K562 (cell line): ENCODE measurements around the gene CDK11B. TPM values are rescaled to one million over a fixed set of nuclear protein-coding genes. Genes with fewer than 3 reads are reported as not detected.

Source experiments
- CBX8 ChIP-seq: fragments of 200-600 bp; sonication (generic); IDR thresholded peaks from 2 replicates; pipeline ENCODE4 v1.6.1; 2012; ENCODE audit warnings: borderline replicate concordance, mixed run types, low read depth, mild to moderate bottlenecking, moderate library complexity, mixed read lengths, low read length, control low read depth, inconsistent platforms; ENCODE audit not compliant: poor library complexity, severe bottlenecking; ENCODE audit errors: extremely low read depth
- CREM ChIP-seq: IDR thresholded peaks from 2 replicates; pipeline ENCODE4 v1.6.1; 2014; ENCODE audit warnings: antibody characterized with exemption, low read depth
- ELF1 ChIP-seq: fragments of 200-800 bp; sonication (Bioruptor generic); IDR thresholded peaks from 2 replicates; pipeline ENCODE4 v1.6.1; 2016; ENCODE audit warnings: missing genetic modification characterization, missing compliant biosample characterization
- ELF4 ChIP-seq: fragments of 450-650 bp; formaldehyde crosslinking; IDR thresholded peaks from 2 replicates; pipeline ENCODE4 v1.4.0; 2022; ENCODE audit warnings: missing genetic modification characterization
- ETS2 ChIP-seq: IDR thresholded peaks from 2 replicates; pipeline ENCODE4 v1.6.1; 2016; ENCODE audit warnings: borderline replicate concordance, missing genetic modification characterization, mild to moderate bottlenecking, moderate library complexity, missing compliant biosample characterization; ENCODE audit not compliant: poor library complexity, severe bottlenecking
- ETV5 ChIP-seq: sonication (generic); formaldehyde crosslinking; IDR thresholded peaks from 2 replicates; pipeline ENCODE4 v1.4.0; 2020; ENCODE audit warnings: low read depth, mild to moderate bottlenecking, missing genetic modification reagents
- MAFK ChIP-seq: IDR thresholded peaks from 2 replicates; pipeline ENCODE4 v1.6.1; 2011; ENCODE audit warnings: low read length, improper control_type of control experiment
- NCOR1 ChIP-seq: fragments of 450-650 bp; IDR thresholded peaks from 2 replicates; pipeline ENCODE4 v1.6.1; 2016; ENCODE audit warnings: mild to moderate bottlenecking, moderate library complexity
- OTX1 ChIP-seq: fragments of 450-650 bp; formaldehyde crosslinking; IDR thresholded peaks from 2 replicates; pipeline ENCODE4 v1.4.0; 2022; ENCODE audit warnings: mild to moderate bottlenecking
- ZC3H4 ChIP-seq: sonication (generic); formaldehyde crosslinking; IDR thresholded peaks from 2 replicates; pipeline ENCODE4 v1.9.0; 2021; ENCODE audit warnings: missing genetic modification reagents, borderline replicate concordance
- ZNF263 ChIP-seq: sonication (generic); formaldehyde crosslinking; IDR thresholded peaks from 2 replicates; pipeline ENCODE4 v1.8.0; 2022; ENCODE audit warnings: mild to moderate bottlenecking, missing genetic modification reagents, borderline replicate concordance
- ZNF354B ChIP-seq: fragments of 250-450 bp; sonication (Bioruptor Pico); IDR thresholded peaks from 2 replicates; pipeline ENCODE4 v1.4.0; 2020
- ZNF79 ChIP-seq: fragments of 250-450 bp; sonication (Bioruptor Pico); IDR thresholded peaks from 2 replicates; pipeline ENCODE4 v1.4.0; 2020; ENCODE audit warnings: low read depth, mild to moderate bottlenecking, moderate library complexity
- polyA plus RNA-seq, 8 experiments: library from polyadenylated mRNA; depleted of rRNA in 4 of 8; stranded (reverse) in 5 of 8; unstranded in 3 of 8; fragments of >200 nt; fragmentation: Nextera tagmentation in 2 of 8; fragmentation: Illumina TruSeq in 1 of 8; extraction: Ambion mirVana in 2 of 8; extraction: Trizol in 1 of 8; gene quantifications; 2 replicates each; pipeline versions ENCODE4 v1.2.1 to v1.2.3, GENCODE V29; 2011 to 2014; ENCODE audit warnings: inconsistent platforms in 1 of 8, missing spikeins in 1 of 8
- total RNA-seq, 7 experiments: library from RNA; depleted of rRNA in 6 of 7; stranded (reverse); fragments of >200 nt in 6 of 7; fragmentation: Illumina TruSeq in 2 of 7; extraction: Trizol in 2 of 7; gene quantifications; 2 replicates each; pipeline versions ENCODE4 v1.2.1 to v1.2.3, GENCODE V29; 2011 to 2021; ENCODE audit warnings: low replicate concordance in 1 of 7
- TF ChIP-seq, protein P1 (sequence below), 2 experiments: fragments of 450-650 bp; formaldehyde crosslinking in 1 of 2; IDR thresholded peaks; 2 replicates each; pipeline versions ENCODE4 v1.4.0 to v1.6.1; 2014 to 2020; ENCODE audit warnings: mild to moderate bottlenecking in 2 of 2, borderline replicate concordance in 1 of 2, low read depth in 1 of 2
- TF ChIP-seq, protein P2 (sequence below), 2 experiments: fragments of 450-650 bp in 1 of 2; sonication (generic) in 1 of 2; formaldehyde crosslinking; conservative IDR thresholded peaks; 2 replicates each; pipeline versions ENCODE4 v1.4.0 to v1.8.1; 2020 to 2022; ENCODE audit warnings: mild to moderate bottlenecking in 1 of 2, missing genetic modification reagents in 1 of 2

Gene CDK11B
- total and polyA plus RNA-seq, 9 of the 15 experiments (the other 6 are each of a cell fraction or from before 2014, with no cell fraction given) = 2.8 to 52.2 (median 19.5) TPM

DNA sequence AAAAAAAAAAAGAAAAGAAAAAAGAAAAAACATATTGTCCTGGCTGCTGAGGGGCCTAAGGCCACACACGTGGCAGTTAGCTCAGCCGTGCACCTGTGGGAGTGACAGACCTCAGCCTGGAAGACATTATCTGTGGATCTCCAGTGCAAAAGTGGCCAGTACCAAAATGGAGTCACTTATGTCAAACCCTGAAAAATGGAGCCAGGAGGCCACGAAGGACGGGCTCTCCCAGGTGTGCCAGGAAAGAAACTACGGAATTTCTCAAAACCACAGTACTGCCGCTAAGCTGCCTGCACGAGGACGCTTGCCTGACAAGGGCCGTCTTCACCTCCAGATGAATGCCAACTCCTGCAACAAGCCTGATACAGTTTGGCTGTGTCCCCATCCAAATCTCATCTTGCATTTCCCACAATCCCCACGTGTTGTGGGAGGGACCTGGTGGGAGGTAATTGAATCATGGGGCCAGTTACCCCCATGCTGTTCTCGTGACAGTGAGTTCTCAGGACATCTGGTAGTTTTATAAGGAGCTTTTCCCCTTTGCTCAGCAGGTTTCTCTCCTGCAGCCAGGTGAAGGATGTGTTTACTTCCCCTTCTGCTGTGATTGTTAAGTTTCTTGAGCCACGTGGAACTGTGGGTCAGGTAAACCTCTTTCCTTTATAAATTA lies 48.9 kb downstream of the CDK11B start (continued):
- TF ChIP-seq, protein P1, sequence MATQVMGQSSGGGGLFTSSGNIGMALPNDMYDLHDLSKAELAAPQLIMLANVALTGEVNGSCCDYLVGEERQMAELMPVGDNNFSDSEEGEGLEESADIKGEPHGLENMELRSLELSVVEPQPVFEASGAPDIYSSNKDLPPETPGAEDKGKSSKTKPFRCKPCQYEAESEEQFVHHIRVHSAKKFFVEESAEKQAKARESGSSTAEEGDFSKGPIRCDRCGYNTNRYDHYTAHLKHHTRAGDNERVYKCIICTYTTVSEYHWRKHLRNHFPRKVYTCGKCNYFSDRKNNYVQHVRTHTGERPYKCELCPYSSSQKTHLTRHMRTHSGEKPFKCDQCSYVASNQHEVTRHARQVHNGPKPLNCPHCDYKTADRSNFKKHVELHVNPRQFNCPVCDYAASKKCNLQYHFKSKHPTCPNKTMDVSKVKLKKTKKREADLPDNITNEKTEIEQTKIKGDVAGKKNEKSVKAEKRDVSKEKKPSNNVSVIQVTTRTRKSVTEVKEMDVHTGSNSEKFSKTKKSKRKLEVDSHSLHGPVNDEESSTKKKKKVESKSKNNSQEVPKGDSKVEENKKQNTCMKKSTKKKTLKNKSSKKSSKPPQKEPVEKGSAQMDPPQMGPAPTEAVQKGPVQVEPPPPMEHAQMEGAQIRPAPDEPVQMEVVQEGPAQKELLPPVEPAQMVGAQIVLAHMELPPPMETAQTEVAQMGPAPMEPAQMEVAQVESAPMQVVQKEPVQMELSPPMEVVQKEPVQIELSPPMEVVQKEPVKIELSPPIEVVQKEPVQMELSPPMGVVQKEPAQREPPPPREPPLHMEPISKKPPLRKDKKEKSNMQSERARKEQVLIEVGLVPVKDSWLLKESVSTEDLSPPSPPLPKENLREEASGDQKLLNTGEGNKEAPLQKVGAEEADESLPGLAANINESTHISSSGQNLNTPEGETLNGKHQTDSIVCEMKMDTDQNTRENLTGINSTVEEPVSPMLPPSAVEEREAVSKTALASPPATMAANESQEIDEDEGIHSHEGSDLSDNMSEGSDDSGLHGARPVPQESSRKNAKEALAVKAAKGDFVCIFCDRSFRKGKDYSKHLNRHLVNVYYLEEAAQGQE (IDR thresholded peaks at IDR 0.05; ENCODE audit: borderline replicate concordance) = no peak
- TF ChIP-seq, protein P1 (CRISPR knock-in tag; IDR thresholded peaks at IDR 0.05; ENCODE audit: low read depth) = no peak
- TF ChIP-seq ZNF354B (CRISPR knock-in tag) (peak; percentile 89), OTX1 (CRISPR knock-in tag) (0 out of 2 replicates have a peak, but pooled peaks have one; percentile 64), CREM (no peak), ELF4 (peak; percentile 76), NCOR1 (no peak), ZC3H4 (CRISPR knock-in tag) (no peak), ZNF263 (CRISPR knock-in tag) (no peak), ZNF79 (peak; percentile 71; the same call in 1 of the 2 replicates), ETS2 (tag) (no peak), ETV5 (CRISPR knock-in tag) (no peak), CBX8 (no peak), ELF1 (tag) (no peak), MAFK (no peak)
- TF ChIP-seq, protein P2, sequence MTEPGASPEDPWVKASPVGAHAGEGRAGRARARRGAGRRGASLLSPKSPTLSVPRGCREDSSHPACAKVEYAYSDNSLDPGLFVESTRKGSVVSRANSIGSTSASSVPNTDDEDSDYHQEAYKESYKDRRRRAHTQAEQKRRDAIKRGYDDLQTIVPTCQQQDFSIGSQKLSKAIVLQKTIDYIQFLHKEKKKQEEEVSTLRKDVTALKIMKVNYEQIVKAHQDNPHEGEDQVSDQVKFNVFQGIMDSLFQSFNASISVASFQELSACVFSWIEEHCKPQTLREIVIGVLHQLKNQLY (CRISPR knock-in tag; conservative IDR thresholded peaks at IDR 0.05) = no peak
